Glutamatergic neuron (in vitro differentiated cells): ENCODE measurements around the gene SPOCK3. TPM values are rescaled to one million over a fixed set of nuclear protein-coding genes. Genes with fewer than 3 reads are reported as not detected.

Experiments used
- DNase-seq: peaks from one replicate; pipeline ENCODE4 v3.0.0; 2022
- H3K27ac Mint-ChIP-seq: one replicate; pipeline ENCODE4 v1.8.0; 2020; ENCODE audit warnings: mild to moderate bottlenecking, mixed read lengths, inconsistent platforms; ENCODE audit not compliant: unreplicated experiment
- H3K27me3 Mint-ChIP-seq: one replicate; pipeline ENCODE4 v1.8.0; 2020; ENCODE audit warnings: mild to moderate bottlenecking, moderate library complexity, mixed read lengths, inconsistent platforms; ENCODE audit not compliant: unreplicated experiment
- H3K36me3 Mint-ChIP-seq: one replicate; pipeline ENCODE4 v1.8.0; 2020; ENCODE audit warnings: mild to moderate bottlenecking, mixed read lengths, inconsistent platforms; ENCODE audit not compliant: unreplicated experiment
- H3K4me1 Mint-ChIP-seq: one replicate; pipeline ENCODE4 v1.8.0; 2020; ENCODE audit warnings: mild to moderate bottlenecking, low read depth, mixed read lengths, inconsistent platforms; ENCODE audit not compliant: unreplicated experiment
- H3K4me3 Mint-ChIP-seq: one replicate; pipeline ENCODE4 v1.8.0; 2020; ENCODE audit warnings: mild to moderate bottlenecking, mixed read lengths, inconsistent platforms; ENCODE audit not compliant: unreplicated experiment
- H3K9me3 Mint-ChIP-seq: one replicate; pipeline ENCODE4 v1.8.0; 2020; ENCODE audit warnings: mild to moderate bottlenecking, moderate library complexity, mixed read lengths, inconsistent platforms; ENCODE audit not compliant: unreplicated experiment
- CTCF ChIP-seq: fragments of 200-600 bp; sonication (generic); IDR thresholded peaks from one replicate; pipeline ENCODE4 v1.5.0; 2021; ENCODE audit not compliant: partially characterized antibody, unreplicated experiment
- total RNA-seq: library from RNA; stranded (reverse); fragmentation: NEBNext Ultra II Directional; extraction: Animal tissue kit (Norgen Biotek cat#: 25700); gene quantifications from one replicate; pipeline ENCODE4 v1.2.1, GENCODE V29; 2021; ENCODE audit not compliant: unreplicated experiment

The SPOCK3 gene
- total RNA-seq, 1 donor from 2014 or later, result 26.8 TPM

DNA sequence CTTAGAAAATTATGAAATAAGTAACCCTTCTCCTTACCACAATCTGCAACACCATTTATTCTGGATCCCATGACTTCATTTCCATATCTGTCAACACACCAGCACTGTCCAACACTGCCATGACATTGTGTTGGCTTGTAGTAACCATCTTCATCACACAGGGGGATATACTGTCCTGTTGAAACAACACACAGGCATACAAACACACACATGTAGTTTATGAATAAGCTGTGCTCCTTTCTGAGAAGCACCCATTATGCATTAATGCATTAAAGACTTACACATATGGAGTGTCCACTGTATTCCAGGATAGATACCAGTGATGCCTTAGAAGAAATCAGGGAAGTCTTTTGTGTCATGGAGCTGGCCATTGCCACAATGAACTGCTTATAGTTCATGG, 496.9 kb downstream of the SPOCK3 start:
- no peaks in the 10 kb centered on the region for H3K36me3 Mint-ChIP-seq
- no peak for DNase-seq
- H3K9me3 Mint-ChIP-seq, result no peaks in the 10 kb centered on the region
- H3K27me3 Mint-ChIP-seq, result no peaks in the 10 kb centered on the region
- no peaks in the 10 kb centered on the region for H3K4me1 Mint-ChIP-seq
- TF ChIP-seq CTCF, result no peak
- H3K4me3 Mint-ChIP-seq, result no peak overlapping the region
- no peak overlapping the region for H3K27ac Mint-ChIP-seq

GRCh38 chr4:166735553-166735952, 498.7 kb downstream of the SPOCK3 start:
- H3K4me3 Mint-ChIP-seq, result no peak overlapping the region
- no peaks in the 10 kb centered on the region for H3K4me1 Mint-ChIP-seq
- no peaks in the 10 kb centered on the region for H3K36me3 Mint-ChIP-seq
- H3K27ac Mint-ChIP-seq, result no peak overlapping the region
- H3K9me3 Mint-ChIP-seq, result no peaks in the 10 kb centered on the region
- no peak for DNase-seq
- no peak for TF ChIP-seq CTCF
- H3K27me3 Mint-ChIP-seq, result no peaks in the 10 kb centered on the region

DNA sequence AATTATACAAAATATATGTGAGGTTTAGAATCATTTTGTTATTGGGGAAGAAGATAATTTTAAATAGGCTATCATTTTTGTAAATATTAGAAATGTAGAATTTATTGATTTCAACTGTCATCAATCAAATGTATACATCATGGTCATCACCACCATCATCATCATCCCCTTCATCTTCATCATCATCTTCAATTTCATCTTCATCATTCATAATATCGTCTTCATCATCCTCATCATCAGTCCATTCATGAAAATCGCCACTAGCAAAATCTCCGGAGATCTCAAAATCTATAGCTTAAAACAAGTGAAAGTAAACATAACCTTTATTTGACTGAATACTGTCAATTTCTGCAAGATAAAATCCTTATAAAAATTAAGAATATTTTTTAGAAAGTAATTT, 499.5 kb downstream of the SPOCK3 start:
- Mint-ChIP-seq H3K4me1 (no peaks in the 10 kb centered on the region), H3K27me3 (no peaks in the 10 kb centered on the region), H3K36me3 (no peaks in the 10 kb centered on the region), H3K9me3 (no peaks in the 10 kb centered on the region), H3K4me3 (no peak overlapping the region), H3K27ac (no peak overlapping the region)
- DNase-seq, result no peak
- TF ChIP-seq CTCF, result no peak

GRCh38 chr4:166733686-166734085, 500.6 kb downstream of the SPOCK3 start:
- no peak for DNase-seq
- no peak for TF ChIP-seq CTCF
- H3K36me3 Mint-ChIP-seq, result no peaks in the 10 kb centered on the region
- no peaks in the 10 kb centered on the region for H3K27me3 Mint-ChIP-seq
- no peak overlapping the region for H3K27ac Mint-ChIP-seq
- H3K4me1 Mint-ChIP-seq, result no peaks in the 10 kb centered on the region
- H3K9me3 Mint-ChIP-seq, result no peaks in the 10 kb centered on the region
- H3K4me3 Mint-ChIP-seq, result no peak overlapping the region

- Mint-ChIP-seq H3K36me3 (no peaks in the 10 kb centered on the region), H3K27ac (no peak overlapping the region)
Measured at GRCh38 chr4:166726832-166727231, 507.5 kb downstream of the SPOCK3 start.

More at GRCh38 chr4:166726832-166727231, 507.5 kb downstream of the SPOCK3 start:
- H3K9me3 Mint-ChIP-seq, result no peaks in the 10 kb centered on the region
- no peak for DNase-seq
- peaks cover under 1% of the 10 kb centered on the region for H3K27me3 Mint-ChIP-seq
- TF ChIP-seq CTCF, result no peak
- no peak overlapping the region for H3K4me3 Mint-ChIP-seq
- no peaks in the 10 kb centered on the region for H3K4me1 Mint-ChIP-seq
